ENCODE measurements around the gene DNAH10. TPM values are rescaled to one million over a fixed set of nuclear protein-coding genes. Genes with fewer than 3 reads are reported as not detected.

The DNAH10 gene
- total and polyA plus RNA-seq, 10 of the 15 experiments (the other 5 are each of a cell fraction or from before 2014, with no cell fraction given) = 0.01 to 0.32 (median 0.06) TPM

GRCh38 chr12:123767613-123768012, 5.5 kb downstream of the DNAH10 start (continued):
- peak; percentile 20; the same call in 1 of the 2 replicates for TF ChIP-seq ZBTB40 (IDR thresholded peaks at IDR 0.05; ENCODE audit: borderline replicate concordance)
- no peak for TF ChIP-seq SREBF1 (IDR thresholded peaks at IDR 0.05; ENCODE audit: low read length)
- peak; percentile 95 for TF ChIP-seq BACH1 (IDR thresholded peaks at IDR 0.05; ENCODE audit: borderline replicate concordance)
- TF ChIP-seq RUNX3 (IDR thresholded peaks at IDR 0.05; ENCODE audit: low read length) = peak; percentile 95
- TF ChIP-seq STAT3 (IDR thresholded peaks at IDR 0.05; ENCODE audit: low read depth, low read length) = no peak
- TF ChIP-seq SRF (IDR thresholded peaks at IDR 0.05; ENCODE audit: low read depth in 2 of 2, low read length in 2 of 2) = no peak
- peak; percentile 55; the same call in 1 of the 2 replicates for TF ChIP-seq CREB1 (IDR thresholded peaks at IDR 0.05; ENCODE audit: low read depth)
- TF ChIP-seq SUZ12 (IDR thresholded peaks at IDR 0.05; ENCODE audit: unreplicated experiment) = no peak
- TF ChIP-seq MEF2A (IDR thresholded peaks at IDR 0.05; ENCODE audit: insufficient read depth, low read depth, low read length) = 0 out of 2 replicates have a peak, but pooled peaks have one; percentile 39
- TF ChIP-seq EED (IDR thresholded peaks at IDR 0.05; ENCODE audit: low read depth) = peak; percentile 73
- TF ChIP-seq ASH2L (IDR thresholded peaks at IDR 0.05; ENCODE audit: borderline replicate concordance, low read depth) = no peak
- TF ChIP-seq IKZF1 (conservative IDR thresholded peaks at IDR 0.05) = peak; percentile 61; the same call in 1 of the 2 replicates
- TF ChIP-seq BCL11A (IDR thresholded peaks at IDR 0.05; ENCODE audit: low read depth, low read length) = peak; percentile 76
- peak; percentile 54; the same call in 1 of the 2 replicates for TF ChIP-seq TBL1XR1 (IDR thresholded peaks at IDR 0.05; ENCODE audit: low read depth, low read length)
- 0 out of 2 replicates have a peak, but pooled peaks have one; percentile 31 for TF ChIP-seq NBN (IDR thresholded peaks at IDR 0.05)
- TF ChIP-seq ZNF24 (IDR thresholded peaks at IDR 0.05) = 0 out of 2 replicates have a peak, but pooled peaks have one; percentile 42
- TF ChIP-seq YY1 (IDR thresholded peaks at IDR 0.05; ENCODE audit: low read depth, low read length) = peak; percentile 35; the same call in 1 of the 2 replicates
- peak; percentile 46 for TF ChIP-seq NR2F1 (conservative IDR thresholded peaks at IDR 0.05)
- no peak for TF ChIP-seq CUX1 (IDR thresholded peaks at IDR 0.05; ENCODE audit: insufficient replicate concordance, low read depth, low read length)
- no peak for TF ChIP-seq SIN3A (IDR thresholded peaks at IDR 0.05; ENCODE audit: low read depth, low read length)
- peak; percentile 83; the same call in 2 of the 3 replicates for TF ChIP-seq POU2F2 (IDR thresholded peaks at IDR 0.05; ENCODE audit: borderline replicate concordance, low read depth, low read length)
